HG03060 (cell line): ENCODE data around the gene BTBD8.

Experiments used
- ATAC-seq: cut with Tn5 transposase; IDR thresholded peaks from one replicate; pipeline ENCODE4 v1.9.1; 2021; ENCODE audit warnings: low read depth, moderate number of reproducible peaks; ENCODE audit not compliant: unreplicated experiment

The BTBD8 gene

DNA sequence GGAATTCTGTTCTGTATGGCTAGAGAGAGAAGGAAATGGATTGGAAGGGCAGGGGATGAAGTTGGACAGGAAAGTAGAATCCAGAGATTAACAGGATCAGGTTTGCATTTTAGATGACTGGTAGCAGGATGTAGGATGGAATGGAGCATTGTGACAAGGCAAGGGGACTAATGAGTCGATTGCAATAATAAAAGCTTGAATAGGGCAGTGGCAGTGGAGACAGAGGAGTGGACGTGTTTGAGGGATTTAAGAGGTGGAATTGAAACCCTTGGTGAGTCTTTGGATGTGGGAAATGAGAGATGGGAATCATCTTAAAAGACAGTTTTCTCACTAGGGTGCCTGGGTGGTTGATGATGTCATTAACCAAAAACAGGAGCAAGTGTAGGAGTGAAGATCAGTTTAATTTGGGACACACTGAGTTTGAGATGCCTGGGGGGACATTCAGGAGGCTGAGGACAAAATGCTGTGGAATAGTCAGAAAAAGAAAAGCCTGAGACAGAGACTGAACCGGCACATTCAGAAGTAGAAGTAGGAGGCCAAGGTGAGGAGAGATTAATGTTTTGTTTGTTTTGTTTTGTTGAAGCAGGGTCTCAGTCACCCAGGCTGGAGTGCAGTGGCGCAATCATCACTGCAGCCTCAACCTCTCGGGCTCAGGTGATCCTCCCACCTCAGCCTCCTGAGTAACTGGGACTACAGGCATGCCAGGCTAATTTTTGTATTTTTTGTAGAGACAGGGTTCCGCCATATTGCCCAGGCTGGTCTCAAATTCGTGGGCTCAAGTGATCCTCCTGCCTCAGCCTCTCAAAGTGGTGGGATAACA lies 108.5 kb downstream of the BTBD8 start:
- no peak for ATAC-seq

DNA sequence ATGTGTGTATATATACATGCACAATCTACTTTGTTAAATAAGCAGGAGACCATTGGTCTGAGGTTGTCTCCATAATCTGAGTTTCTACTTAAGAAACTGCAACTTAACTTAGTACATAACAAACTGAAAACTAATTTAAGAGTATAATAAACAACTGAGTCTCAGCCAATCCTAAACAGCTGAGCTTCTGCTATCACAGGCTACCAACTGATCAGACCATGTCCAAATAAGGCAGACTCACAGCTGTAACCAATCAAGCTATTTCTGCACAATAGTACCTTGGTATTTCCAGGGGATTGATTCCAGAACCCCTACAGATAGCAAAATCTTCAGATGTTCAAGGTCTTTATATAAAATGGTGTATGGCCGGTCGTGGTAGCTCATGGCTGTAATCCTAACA lies 111.6 kb downstream of the BTBD8 start:
- ATAC-seq, result no peak

DNA sequence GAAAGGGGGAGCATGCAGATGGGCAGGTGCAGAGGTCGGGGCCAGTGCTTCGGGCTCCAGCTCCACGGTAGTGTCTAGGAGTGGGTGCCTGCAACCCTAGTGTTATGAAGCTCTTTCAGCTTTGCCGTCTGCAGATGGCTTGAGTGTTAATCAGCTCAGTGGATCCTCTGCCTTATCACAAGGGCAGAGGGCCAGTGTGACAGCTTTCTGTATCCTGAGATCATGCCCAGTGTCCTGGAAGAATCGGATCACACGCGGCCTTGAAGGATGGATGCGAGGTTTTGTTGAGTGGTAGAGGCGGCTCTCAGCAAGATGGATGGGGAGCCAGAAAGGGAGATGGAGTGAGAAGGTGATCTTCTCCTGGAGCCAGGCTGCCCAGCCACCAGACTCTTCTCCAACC lies 112.1 kb downstream of the BTBD8 start:
- ATAC-seq, result no peak

DNA sequence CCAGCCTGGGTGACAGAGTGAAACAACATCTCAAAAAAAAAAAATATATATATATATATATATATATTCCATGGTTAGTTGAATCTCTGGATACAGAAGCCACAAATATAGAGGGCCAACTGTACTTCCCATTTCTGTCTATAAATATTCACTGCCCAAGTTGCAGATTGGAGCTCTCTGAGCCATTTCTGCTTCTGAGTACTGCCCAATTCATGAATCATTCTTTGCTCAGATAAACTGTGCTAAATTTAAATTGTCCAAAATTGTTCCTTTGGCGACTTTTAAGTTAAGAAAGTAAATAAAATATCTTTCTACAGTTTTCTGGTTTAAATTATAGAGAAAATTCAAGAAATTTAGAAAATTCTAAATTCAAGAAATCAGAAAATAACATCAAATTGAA lies 114.4 kb downstream of the BTBD8 start:
- ATAC-seq, result no peak

DNA sequence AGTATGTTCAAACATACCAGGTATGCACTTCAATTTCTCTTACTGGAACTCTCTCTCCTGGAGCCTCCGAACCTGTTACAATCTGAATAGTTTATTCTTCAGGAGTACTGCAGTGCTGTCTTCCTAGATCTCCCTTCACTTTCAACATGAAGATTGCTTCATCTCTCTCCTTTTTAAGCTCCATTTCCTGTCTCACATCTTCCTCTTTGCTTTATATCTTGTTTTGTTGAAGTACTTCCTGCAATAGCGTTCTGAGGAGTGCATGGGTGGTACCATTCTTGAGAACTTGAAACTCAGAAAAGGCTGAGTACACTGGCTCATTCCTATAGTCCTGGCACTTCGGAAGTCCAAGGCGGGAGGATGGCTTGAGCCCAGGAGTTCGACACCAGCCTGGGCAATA lies 121.8 kb downstream of the BTBD8 start:
- ATAC-seq, result no peak

DNA sequence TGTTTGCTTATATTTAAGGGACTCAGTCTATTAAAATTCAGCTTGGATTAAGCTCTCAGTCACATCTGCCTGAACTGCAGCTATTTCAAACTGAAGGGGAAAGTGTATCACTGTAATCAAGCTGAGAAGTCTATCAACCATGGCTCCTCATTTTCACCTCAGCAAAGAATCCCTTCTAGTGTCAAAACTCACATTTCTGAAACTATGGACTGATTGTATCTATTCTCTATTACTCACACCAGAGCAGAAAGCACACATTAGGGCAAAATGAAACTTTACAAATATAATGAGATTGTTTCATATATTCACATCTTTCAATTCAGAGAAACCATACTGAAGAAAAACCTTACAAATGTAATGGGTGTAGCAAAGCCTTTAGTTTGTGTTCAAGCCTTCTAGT lies 123.0 kb downstream of the BTBD8 start:
- ATAC-seq, result no peak

DNA sequence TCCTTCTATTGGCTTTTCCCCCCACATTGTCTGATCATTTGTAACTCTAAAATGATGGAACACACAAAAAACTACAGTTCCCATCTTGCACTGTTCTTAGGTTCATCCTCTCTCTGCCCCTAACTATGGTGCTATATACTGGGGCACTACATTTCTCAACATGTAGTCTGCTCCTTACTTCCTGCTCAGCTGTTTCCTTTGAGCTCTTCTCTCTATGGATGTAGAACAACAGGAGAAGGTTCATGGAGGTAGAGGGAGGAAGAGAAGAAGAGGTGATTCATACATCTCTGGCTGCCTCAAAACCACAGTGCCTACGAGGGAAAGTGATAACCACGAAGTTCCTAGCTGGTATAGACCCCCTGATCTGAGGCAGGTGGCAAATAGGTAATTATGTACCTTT lies 130.6 kb downstream of the BTBD8 start:
- no peak for ATAC-seq

DNA sequence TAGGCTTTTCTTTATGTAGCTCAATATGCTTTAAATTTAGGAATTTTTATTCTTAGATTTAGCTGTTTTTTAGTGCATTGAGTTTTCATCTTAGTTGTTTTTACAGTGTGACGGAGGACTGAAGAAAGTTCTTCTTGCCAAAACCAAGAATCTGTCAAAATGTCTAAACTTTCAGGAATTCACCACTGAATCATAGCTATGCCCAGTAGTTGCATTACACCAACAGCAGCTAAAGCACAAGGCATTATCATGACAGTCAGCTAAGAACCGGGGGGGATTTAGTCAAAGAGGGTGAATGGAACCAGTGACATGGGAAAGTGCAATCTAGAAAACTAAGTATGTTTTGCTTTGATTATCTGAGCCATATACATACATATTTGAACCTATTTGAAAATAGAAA lies 131.0 kb downstream of the BTBD8 start:
- ATAC-seq, result no peak

DNA sequence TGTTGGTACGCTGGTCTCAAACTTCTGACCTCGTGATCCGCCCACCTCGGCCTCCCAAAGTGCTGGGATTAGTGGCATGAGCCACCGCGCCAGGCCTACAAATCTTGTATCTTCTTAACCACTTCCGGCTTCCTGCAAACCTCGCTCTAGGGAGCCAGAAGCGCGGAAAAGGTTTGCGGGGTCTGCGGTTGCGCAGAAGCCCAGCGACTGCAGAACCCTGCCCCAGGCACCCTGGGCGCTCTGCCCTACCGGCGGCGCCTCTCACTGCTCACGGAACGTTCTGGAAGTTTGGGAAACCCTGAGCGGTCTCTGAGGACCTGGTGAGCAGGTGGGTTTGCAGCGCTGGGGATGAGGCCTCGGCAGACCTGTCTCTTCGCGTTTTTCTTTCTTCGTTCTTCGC lies 137.6 kb downstream of the BTBD8 start, which contains the start of gene C1orf146:
TSS of gene C1orf146 (plus strand) at position 195 of the 400 bp plus-strand sequence. CDS start 13,506 bp downstream, outside the sequence.
- no peak for ATAC-seq

DNA sequence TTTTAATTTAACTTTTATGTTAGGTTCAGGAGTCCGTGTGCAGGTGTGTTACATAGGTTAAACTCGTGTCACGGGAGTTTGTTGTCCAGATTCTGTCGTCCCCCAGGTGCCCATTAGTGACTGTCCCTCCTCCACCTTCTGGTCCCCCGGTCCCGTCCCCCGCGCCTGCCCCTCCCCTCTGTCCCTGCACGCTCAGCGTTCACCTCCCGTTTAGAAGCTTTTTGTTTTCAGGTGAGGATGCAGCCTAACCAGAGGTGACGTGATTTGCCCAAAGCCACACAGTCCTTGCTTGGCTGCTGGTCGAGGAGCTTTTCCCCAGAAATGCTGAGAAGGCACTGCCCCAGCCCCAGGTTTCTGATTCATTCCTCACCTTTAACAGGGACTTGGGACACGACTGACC lies 138.4 kb downstream of the BTBD8 start:
- no peak for ATAC-seq

DNA sequence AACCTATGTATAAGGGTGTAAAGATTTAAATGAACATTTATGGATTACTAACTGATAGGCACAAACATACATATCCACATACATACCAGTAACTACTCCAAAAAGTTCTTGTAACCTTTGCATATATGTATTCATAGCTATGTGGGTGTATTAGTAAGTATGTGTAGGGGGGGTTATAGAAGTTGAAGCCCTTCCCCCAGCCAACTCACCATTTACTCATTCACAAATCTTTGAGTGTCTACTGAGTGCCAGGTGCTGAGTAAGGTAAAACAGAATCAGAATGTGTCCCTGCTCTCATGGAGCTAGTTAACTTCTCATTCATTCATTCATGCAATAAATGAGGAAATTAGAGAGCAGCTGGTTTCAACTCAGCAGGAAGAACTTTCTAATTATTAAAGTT lies 138.9 kb downstream of the BTBD8 start:
- ATAC-seq, result no peak

DNA sequence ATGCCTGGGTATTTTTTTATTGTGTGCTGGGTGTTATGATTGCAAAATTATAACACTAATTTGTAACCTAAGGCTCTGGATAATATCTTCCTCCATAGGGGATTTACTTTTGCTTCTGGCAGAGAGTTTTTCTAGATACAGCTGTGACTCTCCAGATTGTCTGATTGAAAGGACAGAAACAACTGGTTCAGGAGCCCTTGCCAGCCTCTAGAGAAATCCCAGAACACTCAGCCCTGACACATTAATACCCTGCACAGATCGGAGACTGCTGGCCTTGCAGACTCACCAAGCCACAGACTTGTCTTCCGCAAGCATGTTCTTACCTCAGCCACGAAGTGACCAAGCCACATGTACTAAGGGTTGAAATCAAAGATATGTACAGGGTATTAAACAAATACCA lies 148.3 kb downstream of the BTBD8 start:
- no peak for ATAC-seq

DNA sequence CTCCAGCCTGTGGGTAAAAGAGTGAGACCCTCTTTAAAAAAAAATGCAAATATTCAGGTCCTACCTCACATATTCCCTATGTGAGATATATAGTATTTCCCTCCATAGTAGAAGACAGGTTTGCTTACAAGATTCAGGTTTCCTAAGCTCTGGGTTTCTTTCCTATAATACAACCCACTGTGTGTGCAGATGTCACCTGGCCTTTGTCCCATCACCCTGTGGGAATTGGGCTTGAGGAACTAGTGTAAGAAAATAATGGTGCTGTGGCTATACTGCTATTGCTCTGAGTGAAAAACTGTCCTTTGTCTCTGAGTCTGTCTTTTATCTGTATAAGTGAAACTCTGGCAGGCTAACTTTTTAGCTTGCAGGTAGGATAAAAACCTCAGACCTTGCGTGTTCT lies 150.6 kb downstream of the BTBD8 start:
- no peak for ATAC-seq
